ENCODE measurements around the gene GHRH. TPM values are rescaled to one million over a fixed set of nuclear protein-coding genes. Genes with fewer than 3 reads are reported as not detected.
A peak's percentile ranks its signal among the peaks of the same experiment; 100 is the strongest.

The GHRH gene
- total RNA-seq, 1 experiment from 2014 or later = 0.74 TPM

DNA sequence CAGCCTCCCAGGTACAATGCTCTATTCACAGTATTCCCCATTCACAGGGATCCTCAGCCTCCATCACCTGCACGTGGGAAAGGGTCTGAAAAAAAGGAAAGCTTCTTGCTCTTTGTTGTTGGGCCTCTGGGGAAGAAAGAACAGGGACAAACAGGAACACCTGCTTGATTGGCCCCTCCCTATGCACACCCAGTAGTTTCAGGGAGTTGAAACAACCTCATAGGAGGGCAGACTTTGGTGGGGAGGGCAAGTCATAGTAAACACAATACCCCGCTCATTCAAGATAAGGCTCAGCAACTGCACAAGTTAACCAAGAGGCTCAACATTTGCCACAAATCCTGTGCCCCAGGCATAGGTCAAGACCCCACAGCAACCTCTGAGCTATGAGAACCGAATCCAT, 1.7 kb downstream of the GHRH start:
- H3K27me3 Mint-ChIP-seq (ENCODE audit: low read depth) = peaks cover 5% of the 10 kb centered on the region; the same call in 1 of the 2 replicates
- no peak for ATAC-seq
- H3K27ac Mint-ChIP-seq = 0 out of 2 replicates have a peak overlapping the region, but pooled peaks have one; percentile 15
- H3K9me3 Mint-ChIP-seq = no peaks in the 10 kb centered on the region
- no peak overlapping the region for H3K4me3 Mint-ChIP-seq
- DNase-seq (ENCODE audit: low spot score) = no peak
- POLR2A ChIA-PET = interaction anchor here (0.6 to 1.1 kb wide), 2 partner anchors 8 to 58 kb away, joined by 3 read pairs; no protein-coding TSS in a partner anchor
- CTCF ChIA-PET = interaction anchor here (0.7 to 2.7 kb wide), 5 partner anchors 8 to 68 kb away, joined by 3 to 12 read pairs (median 6); no protein-coding TSS in a partner anchor
- TF ChIP-seq, protein P1, sequence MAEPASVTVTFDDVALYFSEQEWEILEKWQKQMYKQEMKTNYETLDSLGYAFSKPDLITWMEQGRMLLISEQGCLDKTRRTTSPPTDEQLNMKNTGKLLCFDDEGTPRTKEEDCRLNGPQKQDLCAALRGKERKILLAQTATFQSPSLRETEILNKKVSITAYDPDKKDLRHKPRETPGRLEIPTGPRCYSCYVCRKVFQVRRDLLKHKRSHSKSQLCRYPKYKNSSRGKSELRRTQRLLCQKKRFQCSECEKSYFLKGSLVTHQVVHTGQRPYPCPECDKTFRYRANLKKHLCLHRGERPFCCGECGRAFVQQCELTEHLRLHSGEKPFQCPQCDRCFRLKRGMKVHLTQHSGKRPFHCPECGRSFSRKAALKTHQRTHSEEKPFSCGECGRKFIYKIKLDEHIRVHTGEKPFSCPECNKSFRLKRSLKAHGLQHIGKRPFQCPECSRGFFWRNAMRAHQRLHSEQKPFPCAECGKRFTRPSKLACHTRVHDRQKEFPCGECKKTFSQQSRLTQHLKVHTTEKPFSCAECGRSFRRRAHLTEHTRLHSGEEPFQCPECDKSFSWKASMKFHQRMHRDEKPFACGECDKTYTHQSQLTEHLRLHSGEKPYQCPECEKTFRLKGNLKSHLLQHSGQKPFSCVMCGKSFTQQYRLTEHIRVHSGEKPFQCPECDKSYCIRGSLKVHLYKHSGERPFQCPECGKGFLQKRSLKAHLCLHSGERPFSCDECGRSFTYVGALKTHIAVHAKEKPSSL (CRISPR knock-in tag; conservative IDR thresholded peaks at IDR 0.05) = no peak
- TF ChIP-seq SMAD3 (CRISPR knock-in tag; IDR thresholded peaks at IDR 0.05; ENCODE audit: borderline replicate concordance) (no peak), AR (CRISPR knock-in tag; IDR thresholded peaks at IDR 0.05) (no peak), CDX4 (CRISPR knock-in tag; IDR thresholded peaks at IDR 0.05; ENCODE audit: borderline replicate concordance) (no peak)
- TF ChIP-seq, protein P2, sequence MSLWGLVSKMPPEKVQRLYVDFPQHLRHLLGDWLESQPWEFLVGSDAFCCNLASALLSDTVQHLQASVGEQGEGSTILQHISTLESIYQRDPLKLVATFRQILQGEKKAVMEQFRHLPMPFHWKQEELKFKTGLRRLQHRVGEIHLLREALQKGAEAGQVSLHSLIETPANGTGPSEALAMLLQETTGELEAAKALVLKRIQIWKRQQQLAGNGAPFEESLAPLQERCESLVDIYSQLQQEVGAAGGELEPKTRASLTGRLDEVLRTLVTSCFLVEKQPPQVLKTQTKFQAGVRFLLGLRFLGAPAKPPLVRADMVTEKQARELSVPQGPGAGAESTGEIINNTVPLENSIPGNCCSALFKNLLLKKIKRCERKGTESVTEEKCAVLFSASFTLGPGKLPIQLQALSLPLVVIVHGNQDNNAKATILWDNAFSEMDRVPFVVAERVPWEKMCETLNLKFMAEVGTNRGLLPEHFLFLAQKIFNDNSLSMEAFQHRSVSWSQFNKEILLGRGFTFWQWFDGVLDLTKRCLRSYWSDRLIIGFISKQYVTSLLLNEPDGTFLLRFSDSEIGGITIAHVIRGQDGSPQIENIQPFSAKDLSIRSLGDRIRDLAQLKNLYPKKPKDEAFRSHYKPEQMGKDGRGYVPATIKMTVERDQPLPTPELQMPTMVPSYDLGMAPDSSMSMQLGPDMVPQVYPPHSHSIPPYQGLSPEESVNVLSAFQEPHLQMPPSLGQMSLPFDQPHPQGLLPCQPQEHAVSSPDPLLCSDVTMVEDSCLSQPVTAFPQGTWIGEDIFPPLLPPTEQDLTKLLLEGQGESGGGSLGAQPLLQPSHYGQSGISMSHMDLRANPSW (CRISPR knock-in tag; conservative IDR thresholded peaks at IDR 0.05; ENCODE audit: low read depth) = no peak
- H3K4me1 Mint-ChIP-seq = peaks cover 40% of the 10 kb centered on the region
- no peaks in the 10 kb centered on the region for H3K36me3 Mint-ChIP-seq

GRCh38 chr20:37259031-37259430, 2.6 kb downstream of the GHRH start:
- Mint-ChIP-seq H3K4me1 (peaks cover 40% of the 10 kb centered on the region), H3K9me3 (peaks cover 7% of the 10 kb centered on the region), H3K36me3 (peaks cover 6% of the 10 kb centered on the region), H3K4me3 (no peak overlapping the region), H3K27ac (peak overlapping the region; percentile 16; the same call in 1 of the 2 replicates), H3K27me3 (ENCODE audit: low read depth) (peaks cover 5% of the 10 kb centered on the region; the same call in 1 of the 2 replicates)
- TF ChIP-seq E2F1 (CRISPR knock-in tag; IDR thresholded peaks at IDR 0.05) (no peak), NR3C1 (CRISPR knock-in tag; conservative IDR thresholded peaks at IDR 0.05; ENCODE audit: low read depth) (no peak), JUN (CRISPR knock-in tag; IDR thresholded peaks at IDR 0.05) (no peak), ETV6 (CRISPR knock-in tag; IDR thresholded peaks at IDR 0.05) (0 out of 2 replicates have a peak, but pooled peaks have one; percentile 10), OVOL2 (CRISPR knock-in tag; IDR thresholded peaks at IDR 0.05; ENCODE audit: borderline replicate concordance) (no peak), ZNF671 (CRISPR knock-in tag; IDR thresholded peaks at IDR 0.05) (no peak), NR2C2 (CRISPR knock-in tag; IDR thresholded peaks at IDR 0.05) (no peak), MAX (CRISPR knock-in tag; IDR thresholded peaks at IDR 0.05) (no peak)
- no peak for DNase-seq (ENCODE audit: low spot score)
- ChIA-PET POLR2A (interaction anchor here (0.6 to 1.1 kb wide), 2 partner anchors 57 to 80 kb away, joined by 3 read pairs; partner anchors contain the start of genes MROH8 and RPN2), CTCF (interaction anchor here (0.8 to 2.7 kb wide), 4 partner anchors 9 to 305 kb away, joined by 3 to 12 read pairs (median 6); no protein-coding TSS in a partner anchor)
- ATAC-seq = peak; percentile 51
